Liver (tissue), 9 donors: ENCODE data around the gene LRRC4. TPM values are rescaled to one million over a fixed set of nuclear protein-coding genes. Genes with fewer than 3 reads are reported as not detected.

ENCODE experiments used
- DNase-seq: peaks from one replicate; pipeline ENCODE4 v3.0.0-alpha.2; 2017; ENCODE audit warnings: low spot score
- H3K27ac ChIP-seq, 2 donors: one replicate each; pipeline ENCODE4 v1.7.0; 2013; ENCODE audit warnings: inconsistent platforms in 2 of 2, low read length in 2 of 2, control low read depth in 1 of 2, low read depth in 1 of 2, mild to moderate bottlenecking in 1 of 2
- H3K27me3 ChIP-seq, 4 donors: one replicate each; pipeline versions ENCODE4 v1.6.1 to v1.7.0; 2013; ENCODE audit warnings: low read length in 3 of 4, inconsistent platforms in 1 of 4, mild to moderate bottlenecking in 1 of 4, moderate library complexity in 1 of 4; ENCODE audit not compliant: control insufficient read depth in 4 of 4, insufficient read depth in 4 of 4
- H3K36me3 ChIP-seq, 4 donors: one replicate each; pipeline versions ENCODE4 v1.6.1 to v1.7.0; 2013; ENCODE audit warnings: low read length in 3 of 4, mild to moderate bottlenecking in 3 of 4, low read depth in 1 of 4, moderate library complexity in 1 of 4; ENCODE audit not compliant: control insufficient read depth in 4 of 4, insufficient read depth in 3 of 4
- H3K4me1 ChIP-seq, 4 donors: one replicate each; pipeline versions ENCODE4 v1.6.1 to v1.7.0; 2013; ENCODE audit warnings: low read length in 3 of 4, mild to moderate bottlenecking in 3 of 4, moderate library complexity in 1 of 4; ENCODE audit not compliant: control insufficient read depth in 4 of 4, insufficient read depth in 4 of 4
- H3K4me3 ChIP-seq, 3 donors: one replicate each; pipeline versions ENCODE4 v1.6.1 to v1.7.0; 2013; ENCODE audit warnings: low read length in 3 of 3, control low read depth in 1 of 3, low read depth in 1 of 3, mild to moderate bottlenecking in 1 of 3
- H3K9ac ChIP-seq, 2 donors: one replicate each; pipeline ENCODE4 v1.7.0; 2013; ENCODE audit warnings: low read length in 2 of 2, mild to moderate bottlenecking in 2 of 2, moderate library complexity in 2 of 2, control low read depth in 1 of 2, low read depth in 1 of 2
- H3K9me3 ChIP-seq, 4 donors: one replicate each; pipeline versions ENCODE4 v1.6.1 to v1.7.0; 2013; ENCODE audit warnings: low read length in 3 of 4; ENCODE audit not compliant: control insufficient read depth in 4 of 4
- EGR1 ChIP-seq, 2 donors: IDR thresholded peaks; 2 replicates each; pipeline ENCODE4 v1.6.1; 2016 to 2018; ENCODE audit warnings: antibody characterized with exemption in 2 of 2, low read depth in 2 of 2
- FOXA1 ChIP-seq: IDR thresholded peaks from 2 replicates; pipeline ENCODE4 v1.6.1; 2016; ENCODE audit warnings: antibody characterized with exemption
- FOXA2 ChIP-seq: IDR thresholded peaks from 2 replicates; pipeline ENCODE4 v1.6.1; 2016; ENCODE audit warnings: antibody characterized with exemption
- GABPA ChIP-seq, 2 donors: IDR thresholded peaks in 1 of 2; conservative IDR thresholded peaks in 1 of 2; 2 replicates each; pipeline ENCODE4 v1.6.1; 2016; ENCODE audit warnings: antibody characterized with exemption in 2 of 2, mild to moderate bottlenecking in 1 of 2, moderate library complexity in 1 of 2
- HNF4A ChIP-seq, 2 donors: conservative IDR thresholded peaks; 2 replicates each; pipeline ENCODE4 v1.6.1; 2016; ENCODE audit warnings: antibody characterized with exemption in 2 of 2, mild to moderate bottlenecking in 2 of 2
- HNF4G ChIP-seq: IDR thresholded peaks from 2 replicates; pipeline ENCODE4 v1.6.1; 2016; ENCODE audit warnings: antibody characterized with exemption
- JUND ChIP-seq, 2 donors: IDR thresholded peaks; 2 replicates each; pipeline ENCODE4 v1.6.1; 2016; ENCODE audit warnings: antibody characterized with exemption in 2 of 2
- NR2F2 ChIP-seq: IDR thresholded peaks from 2 replicates; pipeline ENCODE4 v1.6.1; 2016; ENCODE audit warnings: antibody characterized with exemption
- RAD21 ChIP-seq, 2 donors: IDR thresholded peaks; 2 replicates each; pipeline ENCODE4 v1.6.1; 2016; ENCODE audit warnings: antibody characterized with exemption in 2 of 2, mild to moderate bottlenecking in 2 of 2
- RXRA ChIP-seq, 2 donors: IDR thresholded peaks; 2 replicates each; pipeline ENCODE4 v1.6.1; 2017 to 2018; ENCODE audit warnings: antibody characterized with exemption in 2 of 2, mild to moderate bottlenecking in 1 of 2
- SP1 ChIP-seq: IDR thresholded peaks from 2 replicates; pipeline ENCODE4 v1.6.1; 2018; ENCODE audit warnings: antibody characterized with exemption, mild to moderate bottlenecking
- TAF1 ChIP-seq: conservative IDR thresholded peaks from 2 replicates; pipeline ENCODE4 v1.6.1; 2016; ENCODE audit warnings: antibody characterized with exemption, mild to moderate bottlenecking
- YY1 ChIP-seq: IDR thresholded peaks from 2 replicates; pipeline ENCODE4 v1.6.1; 2016; ENCODE audit warnings: antibody characterized with exemption, mild to moderate bottlenecking
- WGBS: extraction: QIAGEN DNeasy Blood & Tissue Kit; methylation state at CpG from one replicate; pipeline ENCODE4 v1.1.7; 2013; 5-methylcytosine and 5-hydroxymethylcytosine counted together
- polyA plus RNA-seq, 2 donors: library from polyadenylated mRNA; stranded (reverse) in 1 of 2; unstranded in 1 of 2; fragments of 200-250 nt in 1 of 2; fragments of >200 nt in 1 of 2; fragmentation: Nextera tagmentation in 1 of 2; extraction: Ambion mirVana in 1 of 2; gene quantifications; one replicate each; pipeline versions ENCODE4 v1.2.1 to v1.2.3, GENCODE V29; 2013 to 2015
- total RNA-seq, 2 donors: library from RNA; depleted of rRNA; stranded (reverse); fragments of >200 nt; gene quantifications; one replicate each; pipeline ENCODE4 v1.2.3, GENCODE V29; 2014
- TF ChIP-seq, protein P1 (sequence below): fragments of 150-350 bp; IDR thresholded peaks from 2 replicates; pipeline ENCODE4 v1.5.1; 2017; ENCODE audit warnings: improper control_type of control experiment, low read depth, low read length; ENCODE audit not compliant: missing input control
- TF ChIP-seq, protein P2 (sequence below): IDR thresholded peaks from 2 replicates; pipeline ENCODE4 v1.6.1; 2016; ENCODE audit warnings: antibody characterized with exemption
- TF ChIP-seq, protein P3 (sequence below): IDR thresholded peaks from 2 replicates; pipeline ENCODE4 v1.6.1; 2016; ENCODE audit warnings: antibody characterized with exemption
- TF ChIP-seq, protein P4 (sequence below): IDR thresholded peaks from 2 replicates; pipeline ENCODE4 v1.6.1; 2016; ENCODE audit warnings: antibody characterized with exemption, mild to moderate bottlenecking
- TF ChIP-seq, protein P5 (sequence below): IDR thresholded peaks from 2 replicates; pipeline ENCODE4 v1.6.1; 2016; ENCODE audit warnings: antibody characterized with exemption
- donor health status: healthy.
- donor health status: healthy.
- donor health status: healthy.
- donor health status: healthy.
- donor health status: healthy.

Gene LRRC4
- total and polyA plus RNA-seq, 4 donors = 0.54 to 2.7 (median 1.2) TPM

DNA sequence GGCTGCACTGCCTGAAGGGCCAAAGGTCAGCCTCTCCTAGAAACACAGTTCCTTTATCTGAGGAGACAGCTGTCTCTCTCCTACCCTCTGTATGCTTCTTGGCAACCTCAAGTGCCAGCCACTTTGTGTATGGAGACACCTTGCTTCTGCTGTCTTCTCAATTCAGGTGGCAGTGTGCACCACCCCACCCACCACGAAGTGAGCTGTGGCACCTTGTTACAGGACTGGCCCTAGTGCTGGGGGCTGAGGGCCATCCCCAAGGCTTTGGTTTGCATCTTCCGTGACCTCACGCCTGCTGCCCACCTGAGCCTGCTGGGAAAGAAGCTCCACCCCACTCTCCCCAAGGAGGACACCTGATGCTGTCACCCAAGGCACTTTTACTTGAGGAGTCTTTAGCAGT lies 47.1 kb upstream of the LRRC4 start:
- peaks cover 6 to 40% (median 13%) of the 10 kb centered on the region in 4 donors for H3K36me3 ChIP-seq
- no peak overlapping the region for H3K27ac ChIP-seq
- WGBS = 95% methylated on average over 3 of the region's 3 CpGs

More for the DNA sequence above, 47.1 kb upstream of the LRRC4 start:
- no peak for TF ChIP-seq TAF1
- TF ChIP-seq, protein P1, sequence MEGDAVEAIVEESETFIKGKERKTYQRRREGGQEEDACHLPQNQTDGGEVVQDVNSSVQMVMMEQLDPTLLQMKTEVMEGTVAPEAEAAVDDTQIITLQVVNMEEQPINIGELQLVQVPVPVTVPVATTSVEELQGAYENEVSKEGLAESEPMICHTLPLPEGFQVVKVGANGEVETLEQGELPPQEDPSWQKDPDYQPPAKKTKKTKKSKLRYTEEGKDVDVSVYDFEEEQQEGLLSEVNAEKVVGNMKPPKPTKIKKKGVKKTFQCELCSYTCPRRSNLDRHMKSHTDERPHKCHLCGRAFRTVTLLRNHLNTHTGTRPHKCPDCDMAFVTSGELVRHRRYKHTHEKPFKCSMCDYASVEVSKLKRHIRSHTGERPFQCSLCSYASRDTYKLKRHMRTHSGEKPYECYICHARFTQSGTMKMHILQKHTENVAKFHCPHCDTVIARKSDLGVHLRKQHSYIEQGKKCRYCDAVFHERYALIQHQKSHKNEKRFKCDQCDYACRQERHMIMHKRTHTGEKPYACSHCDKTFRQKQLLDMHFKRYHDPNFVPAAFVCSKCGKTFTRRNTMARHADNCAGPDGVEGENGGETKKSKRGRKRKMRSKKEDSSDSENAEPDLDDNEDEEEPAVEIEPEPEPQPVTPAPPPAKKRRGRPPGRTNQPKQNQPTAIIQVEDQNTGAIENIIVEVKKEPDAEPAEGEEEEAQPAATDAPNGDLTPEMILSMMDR = no peak
- TF ChIP-seq GABPA (IDR thresholded peaks at IDR 0.05 in 1 of 2, conservative IDR thresholded peaks at IDR 0.05 in 1 of 2) = no peak
- TF ChIP-seq, protein P2, sequence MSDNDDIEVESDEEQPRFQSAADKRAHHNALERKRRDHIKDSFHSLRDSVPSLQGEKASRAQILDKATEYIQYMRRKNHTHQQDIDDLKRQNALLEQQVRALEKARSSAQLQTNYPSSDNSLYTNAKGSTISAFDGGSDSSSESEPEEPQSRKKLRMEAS = no peak
- TF ChIP-seq RAD21 (IDR thresholded peaks at IDR 0.05) = no peak
- no peak for TF ChIP-seq FOXA2
- no peak for TF ChIP-seq FOXA1
- TF ChIP-seq NR2F2 = no peak
- TF ChIP-seq EGR1 (IDR thresholded peaks at IDR 0.05; ENCODE audit: low read depth in 2 of 2) = no peak
- TF ChIP-seq SP1 = no peak
- TF ChIP-seq RXRA (IDR thresholded peaks at IDR 0.05) = no peak
- TF ChIP-seq YY1 = no peak
- TF ChIP-seq, protein P3, sequence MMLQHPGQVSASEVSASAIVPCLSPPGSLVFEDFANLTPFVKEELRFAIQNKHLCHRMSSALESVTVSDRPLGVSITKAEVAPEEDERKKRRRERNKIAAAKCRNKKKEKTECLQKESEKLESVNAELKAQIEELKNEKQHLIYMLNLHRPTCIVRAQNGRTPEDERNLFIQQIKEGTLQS = no peak
- no peak for TF ChIP-seq JUND (IDR thresholded peaks at IDR 0.05)
- TF ChIP-seq, protein P4, sequence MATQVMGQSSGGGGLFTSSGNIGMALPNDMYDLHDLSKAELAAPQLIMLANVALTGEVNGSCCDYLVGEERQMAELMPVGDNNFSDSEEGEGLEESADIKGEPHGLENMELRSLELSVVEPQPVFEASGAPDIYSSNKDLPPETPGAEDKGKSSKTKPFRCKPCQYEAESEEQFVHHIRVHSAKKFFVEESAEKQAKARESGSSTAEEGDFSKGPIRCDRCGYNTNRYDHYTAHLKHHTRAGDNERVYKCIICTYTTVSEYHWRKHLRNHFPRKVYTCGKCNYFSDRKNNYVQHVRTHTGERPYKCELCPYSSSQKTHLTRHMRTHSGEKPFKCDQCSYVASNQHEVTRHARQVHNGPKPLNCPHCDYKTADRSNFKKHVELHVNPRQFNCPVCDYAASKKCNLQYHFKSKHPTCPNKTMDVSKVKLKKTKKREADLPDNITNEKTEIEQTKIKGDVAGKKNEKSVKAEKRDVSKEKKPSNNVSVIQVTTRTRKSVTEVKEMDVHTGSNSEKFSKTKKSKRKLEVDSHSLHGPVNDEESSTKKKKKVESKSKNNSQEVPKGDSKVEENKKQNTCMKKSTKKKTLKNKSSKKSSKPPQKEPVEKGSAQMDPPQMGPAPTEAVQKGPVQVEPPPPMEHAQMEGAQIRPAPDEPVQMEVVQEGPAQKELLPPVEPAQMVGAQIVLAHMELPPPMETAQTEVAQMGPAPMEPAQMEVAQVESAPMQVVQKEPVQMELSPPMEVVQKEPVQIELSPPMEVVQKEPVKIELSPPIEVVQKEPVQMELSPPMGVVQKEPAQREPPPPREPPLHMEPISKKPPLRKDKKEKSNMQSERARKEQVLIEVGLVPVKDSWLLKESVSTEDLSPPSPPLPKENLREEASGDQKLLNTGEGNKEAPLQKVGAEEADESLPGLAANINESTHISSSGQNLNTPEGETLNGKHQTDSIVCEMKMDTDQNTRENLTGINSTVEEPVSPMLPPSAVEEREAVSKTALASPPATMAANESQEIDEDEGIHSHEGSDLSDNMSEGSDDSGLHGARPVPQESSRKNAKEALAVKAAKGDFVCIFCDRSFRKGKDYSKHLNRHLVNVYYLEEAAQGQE = no peak
- no peak for TF ChIP-seq HNF4G
- no peak for TF ChIP-seq HNF4A (conservative IDR thresholded peaks at IDR 0.05)
- TF ChIP-seq, protein P5, sequence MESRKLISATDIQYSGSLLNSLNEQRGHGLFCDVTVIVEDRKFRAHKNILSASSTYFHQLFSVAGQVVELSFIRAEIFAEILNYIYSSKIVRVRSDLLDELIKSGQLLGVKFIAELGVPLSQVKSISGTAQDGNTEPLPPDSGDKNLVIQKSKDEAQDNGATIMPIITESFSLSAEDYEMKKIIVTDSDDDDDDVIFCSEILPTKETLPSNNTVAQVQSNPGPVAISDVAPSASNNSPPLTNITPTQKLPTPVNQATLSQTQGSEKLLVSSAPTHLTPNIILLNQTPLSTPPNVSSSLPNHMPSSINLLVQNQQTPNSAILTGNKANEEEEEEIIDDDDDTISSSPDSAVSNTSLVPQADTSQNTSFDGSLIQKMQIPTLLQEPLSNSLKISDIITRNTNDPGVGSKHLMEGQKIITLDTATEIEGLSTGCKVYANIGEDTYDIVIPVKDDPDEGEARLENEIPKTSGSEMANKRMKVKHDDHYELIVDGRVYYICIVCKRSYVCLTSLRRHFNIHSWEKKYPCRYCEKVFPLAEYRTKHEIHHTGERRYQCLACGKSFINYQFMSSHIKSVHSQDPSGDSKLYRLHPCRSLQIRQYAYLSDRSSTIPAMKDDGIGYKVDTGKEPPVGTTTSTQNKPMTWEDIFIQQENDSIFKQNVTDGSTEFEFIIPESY = no peak
- Histone ChIP-seq H3K27me3 (no peaks in the 10 kb centered on the region), H3K4me3 (no peak overlapping the region), H3K4me1 (peaks cover 0 to 15% (median 8%) of the 10 kb centered on the region in 4 donors), H3K9me3 (no peaks in the 10 kb centered on the region), H3K9ac (no peak overlapping the region)
- DNase-seq = no peak
